Uterus (tissue), 4 donors: Measurements from ENCODE around the gene SLC35F3. TPM values are rescaled to one million over a fixed set of nuclear protein-coding genes. Genes with fewer than 3 reads are reported as not detected.

Experiments used
- DNase-seq, 2 donors: peaks; one replicate each; pipeline ENCODE4 v3.0.0-alpha.2; 2019 to 2020
- H3K27ac ChIP-seq, 2 donors: fragments of 200-600 bp; sonication (generic); 1 replicate in 1 of 2; 2 replicates in 1 of 2; pipeline ENCODE4 v1.5.1; 2016 to 2018
- H3K27me3 ChIP-seq, 2 donors: fragments of 200-600 bp; sonication (generic); one replicate each; pipeline ENCODE4 v1.5.1; 2018 to 2019; ENCODE audit warnings: control low read depth in 1 of 2
- H3K36me3 ChIP-seq, 2 donors: fragments of 200-600 bp; sonication (generic); one replicate each; pipeline ENCODE4 v1.5.1; 2019; ENCODE audit warnings: control low read depth in 1 of 2
- H3K4me1 ChIP-seq, 2 donors: fragments of 200-600 bp; sonication (generic); one replicate each; pipeline ENCODE4 v1.5.1; 2018 to 2019; ENCODE audit warnings: control low read depth in 1 of 2
- H3K4me3 ChIP-seq, 2 donors: fragments of 200-600 bp; sonication (generic); 1 replicate in 1 of 2; 2 replicates in 1 of 2; pipeline ENCODE4 v1.5.1; 2018 to 2019; ENCODE audit warnings: mild to moderate bottlenecking in 1 of 2
- H3K9me3 ChIP-seq, 2 donors: fragments of 200-600 bp; sonication (generic); one replicate each; pipeline ENCODE4 v1.5.1; 2019; ENCODE audit warnings: control low read depth in 1 of 2
- CTCF ChIP-seq, 4 experiments: fragments of 200-600 bp in 2 of 4; fragments of 450-650 bp in 2 of 4; sonication (generic) in 2 of 4; IDR thresholded peaks; one replicate each; pipeline ENCODE4 v1.5.1; 2016 to 2019; ENCODE audit warnings: antibody characterized with exemption in 4 of 4, mild to moderate bottlenecking in 2 of 4, moderate library complexity in 1 of 4
- POLR2A ChIP-seq, 2 donors: fragments of 450-650 bp; IDR thresholded peaks; one replicate each; pipeline ENCODE4 v1.6.1; 2016; ENCODE audit warnings: antibody characterized with exemption in 2 of 2, mild to moderate bottlenecking in 1 of 2, moderate library complexity in 1 of 2
- intact Hi-C: fragments of 100-400 bp; cut with DNase I; formaldehyde crosslinking; loops from one replicate; pipeline ENCODE4 v1.15.1; 2023; ENCODE audit warnings: low total_unique reads
- total RNA-seq, 4 donors: library from RNA; depleted of rRNA in 3 of 4; stranded (reverse); fragments of >200 nt in 3 of 4; gene quantifications; one replicate each; pipeline versions ENCODE4 v1.1.0 to v1.2.4, GENCODE V29; 2014 to 2023
- donor health status: DM: yes; HTN: yes; CAD: no.

The SLC35F3 gene
- total RNA-seq, 4 donors from 2014 or later: 0.24 to 0.62 (median 0.26) TPM; not detected in 1

GRCh38 chr1:234262007-234262753, 357.7 kb downstream of the SLC35F3 start:
- H3K9me3 ChIP-seq: no peaks in the 10 kb centered on the region
- H3K4me3 ChIP-seq: no peak overlapping the region
- intact Hi-C loops: no loop called here
- no peak overlapping the region for H3K27ac ChIP-seq
- no peaks in the 10 kb centered on the region for H3K4me1 ChIP-seq
- no peaks in the 10 kb centered on the region for H3K27me3 ChIP-seq
- TF ChIP-seq CTCF (IDR thresholded peaks at IDR 0.05) (no peak), POLR2A (IDR thresholded peaks at IDR 0.05) (no peak)
- H3K36me3 ChIP-seq: no peaks in the 10 kb centered on the region
- DNase-seq: no peak

GRCh38 chr1:234262754-234263105, 358.3 kb downstream of the SLC35F3 start:
- no peak for DNase-seq
- intact Hi-C loops: no loop called here
- Histone ChIP-seq H3K4me3 (no peak overlapping the region), H3K9me3 (no peaks in the 10 kb centered on the region), H3K4me1 (no peaks in the 10 kb centered on the region), H3K36me3 (no peaks in the 10 kb centered on the region), H3K27ac (no peak overlapping the region), H3K27me3 (no peaks in the 10 kb centered on the region)
- no peak for TF ChIP-seq POLR2A (IDR thresholded peaks at IDR 0.05)
- no peak for TF ChIP-seq CTCF (IDR thresholded peaks at IDR 0.05)

GRCh38 chr1:234264832-234265231, 360.4 kb downstream of the SLC35F3 start:
- Histone ChIP-seq H3K9me3 (no peaks in the 10 kb centered on the region), H3K4me1 (no peaks in the 10 kb centered on the region), H3K36me3 (no peaks in the 10 kb centered on the region), H3K27ac (no peak overlapping the region), H3K27me3 (no peaks in the 10 kb centered on the region), H3K4me3 (no peak overlapping the region)
- no peak for DNase-seq
- intact Hi-C loops: no loop called here
- no peak for TF ChIP-seq CTCF (IDR thresholded peaks at IDR 0.05)
- TF ChIP-seq POLR2A (IDR thresholded peaks at IDR 0.05): no peak

GRCh38 chr1:234265321-234265720, 360.8 kb downstream of the SLC35F3 start:
- DNase-seq: no peak
- H3K4me1 ChIP-seq: no peaks in the 10 kb centered on the region
- no peaks in the 10 kb centered on the region for H3K9me3 ChIP-seq
- TF ChIP-seq POLR2A (IDR thresholded peaks at IDR 0.05): no peak
- TF ChIP-seq CTCF (IDR thresholded peaks at IDR 0.05): no peak
- no peaks in the 10 kb centered on the region for H3K27me3 ChIP-seq
- H3K27ac ChIP-seq: no peak overlapping the region
- intact Hi-C loops: no loop called here
- no peaks in the 10 kb centered on the region for H3K36me3 ChIP-seq
- H3K4me3 ChIP-seq: no peak overlapping the region

GRCh38 chr1:234265861-234266260, 361.4 kb downstream of the SLC35F3 start:
- intact Hi-C loops: no loop called here
- no peaks in the 10 kb centered on the region for H3K27me3 ChIP-seq
- TF ChIP-seq POLR2A (IDR thresholded peaks at IDR 0.05) (no peak), CTCF (IDR thresholded peaks at IDR 0.05) (no peak)

More at GRCh38 chr1:234265861-234266260, 361.4 kb downstream of the SLC35F3 start:
- DNase-seq: no peak
- H3K36me3 ChIP-seq: no peaks in the 10 kb centered on the region
- no peak overlapping the region for H3K4me3 ChIP-seq
- H3K4me1 ChIP-seq: no peaks in the 10 kb centered on the region
- no peak overlapping the region for H3K27ac ChIP-seq
- no peaks in the 10 kb centered on the region for H3K9me3 ChIP-seq
